ENCODE data around the gene EML4.
"Not testable (repeated sequence)": the region's sequence is repeated elsewhere in the genome, so short reads cannot be mapped to it uniquely, and the experiment has no call there.

Gene EML4, protein sequence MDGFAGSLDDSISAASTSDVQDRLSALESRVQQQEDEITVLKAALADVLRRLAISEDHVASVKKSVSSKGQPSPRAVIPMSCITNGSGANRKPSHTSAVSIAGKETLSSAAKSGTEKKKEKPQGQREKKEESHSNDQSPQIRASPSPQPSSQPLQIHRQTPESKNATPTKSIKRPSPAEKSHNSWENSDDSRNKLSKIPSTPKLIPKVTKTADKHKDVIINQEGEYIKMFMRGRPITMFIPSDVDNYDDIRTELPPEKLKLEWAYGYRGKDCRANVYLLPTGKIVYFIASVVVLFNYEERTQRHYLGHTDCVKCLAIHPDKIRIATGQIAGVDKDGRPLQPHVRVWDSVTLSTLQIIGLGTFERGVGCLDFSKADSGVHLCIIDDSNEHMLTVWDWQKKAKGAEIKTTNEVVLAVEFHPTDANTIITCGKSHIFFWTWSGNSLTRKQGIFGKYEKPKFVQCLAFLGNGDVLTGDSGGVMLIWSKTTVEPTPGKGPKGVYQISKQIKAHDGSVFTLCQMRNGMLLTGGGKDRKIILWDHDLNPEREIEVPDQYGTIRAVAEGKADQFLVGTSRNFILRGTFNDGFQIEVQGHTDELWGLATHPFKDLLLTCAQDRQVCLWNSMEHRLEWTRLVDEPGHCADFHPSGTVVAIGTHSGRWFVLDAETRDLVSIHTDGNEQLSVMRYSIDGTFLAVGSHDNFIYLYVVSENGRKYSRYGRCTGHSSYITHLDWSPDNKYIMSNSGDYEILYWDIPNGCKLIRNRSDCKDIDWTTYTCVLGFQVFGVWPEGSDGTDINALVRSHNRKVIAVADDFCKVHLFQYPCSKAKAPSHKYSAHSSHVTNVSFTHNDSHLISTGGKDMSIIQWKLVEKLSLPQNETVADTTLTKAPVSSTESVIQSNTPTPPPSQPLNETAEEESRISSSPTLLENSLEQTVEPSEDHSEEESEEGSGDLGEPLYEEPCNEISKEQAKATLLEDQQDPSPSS

DNA sequence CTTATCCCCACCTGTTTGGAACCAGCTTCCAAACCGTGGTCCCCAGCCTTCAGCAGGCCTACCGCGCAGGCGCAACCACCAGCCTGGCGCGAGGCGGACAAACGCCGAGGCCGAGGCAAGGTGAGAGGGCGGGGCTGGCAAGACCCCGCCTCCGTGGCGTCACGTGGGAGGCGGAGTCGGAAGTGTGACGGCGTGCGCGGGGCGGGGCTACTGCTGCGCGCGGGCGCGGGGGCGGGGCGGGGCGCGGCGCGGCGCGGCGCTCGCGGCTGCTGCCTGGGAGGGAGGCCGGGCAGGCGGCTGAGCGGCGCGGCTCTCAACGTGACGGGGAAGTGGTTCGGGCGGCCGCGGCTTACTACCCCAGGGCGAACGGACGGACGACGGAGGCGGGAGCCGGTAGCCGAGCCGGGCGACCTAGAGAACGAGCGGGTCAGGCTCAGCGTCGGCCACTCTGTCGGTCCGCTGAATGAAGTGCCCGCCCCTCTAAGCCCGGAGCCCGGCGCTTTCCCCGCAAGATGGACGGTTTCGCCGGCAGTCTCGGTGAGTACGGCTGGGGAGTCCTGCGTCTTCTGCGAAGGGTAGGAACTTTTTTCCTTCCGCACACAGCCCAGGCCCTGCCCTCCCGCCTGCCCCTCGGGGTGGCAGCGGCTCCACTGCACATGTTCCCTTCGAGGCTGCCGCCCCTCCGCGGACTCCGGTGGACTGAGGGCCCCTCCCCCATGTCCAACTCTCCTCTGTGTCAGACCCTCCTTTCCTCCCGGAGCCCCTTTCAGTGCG is at the start of gene EML4:
EML4 (plus strand) TSS at position 254 of the 774 bp plus-strand sequence; CDS start at position 513, 259 bp downstream.
- peak within 1 kb of the TSS; percentile 96; the same call in 1 of the 2 replicates for H3K27ac ChIP-seq
- peak within 1 kb of the TSS; percentile 81 for H3K9ac ChIP-seq (ENCODE audit: insufficient read length)
- H3K9me3 ChIP-seq (ENCODE audit: low read depth, low read length) = no peaks in the 10 kb centered on the region
- DNase-seq (ENCODE audit: low read depth, low spot score) = no peak
- TF ChIP-seq EZH2 (IDR thresholded peaks at IDR 0.05) = no peak
- TF ChIP-seq POLR2AphosphoS5 (IDR thresholded peaks at IDR 0.05; ENCODE audit: borderline replicate concordance, low read depth, low read length) = peak; percentile 77
- peak within 1 kb of the TSS; percentile 79 for H3K4me3 ChIP-seq
- no peaks in the 10 kb centered on the region for H3K36me3 ChIP-seq (ENCODE audit: insufficient read depth, low read length)

DNA sequence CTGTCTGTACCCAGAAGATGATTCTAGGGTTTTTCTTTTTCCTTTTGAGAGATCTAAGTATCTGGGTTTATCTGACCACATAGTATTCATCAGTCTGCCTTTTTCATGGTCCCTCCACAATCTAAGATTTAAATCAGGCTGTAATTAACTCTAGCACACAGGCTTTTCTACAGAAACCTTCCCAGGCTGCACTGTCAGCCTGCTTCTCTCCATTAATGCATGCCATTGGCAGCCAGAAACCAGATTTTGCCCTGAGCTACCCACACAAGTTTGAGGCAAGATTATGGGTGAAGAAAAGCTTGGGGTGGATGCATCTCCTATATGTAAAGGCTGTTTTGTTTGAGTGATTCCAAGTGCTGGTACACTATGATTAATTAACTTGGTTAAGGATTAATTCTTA is 45.7 kb upstream of the EML4 start:
- H3K27ac ChIP-seq = no peak overlapping the region
- no peak overlapping the region for H3K4me3 ChIP-seq
- TF ChIP-seq FOXP2 (optimal IDR thresholded peaks at IDR 0.05; ENCODE audit: control extremely low read depth, extremely low read length, insufficient read depth) = no peak
- TF ChIP-seq POLR2AphosphoS5 (IDR thresholded peaks at IDR 0.05; ENCODE audit: borderline replicate concordance, low read depth, low read length) = no peak
- TF ChIP-seq EZH2 (IDR thresholded peaks at IDR 0.05) = no peak
- DNase-seq (ENCODE audit: low read depth, low spot score) = no peak
- H3K9me3 ChIP-seq (ENCODE audit: low read depth, low read length) = no peaks in the 10 kb centered on the region
- no peaks in the 10 kb centered on the region for H3K36me3 ChIP-seq (ENCODE audit: insufficient read depth, low read length)
- H3K9ac ChIP-seq (ENCODE audit: insufficient read length) = no peak overlapping the region

DNA sequence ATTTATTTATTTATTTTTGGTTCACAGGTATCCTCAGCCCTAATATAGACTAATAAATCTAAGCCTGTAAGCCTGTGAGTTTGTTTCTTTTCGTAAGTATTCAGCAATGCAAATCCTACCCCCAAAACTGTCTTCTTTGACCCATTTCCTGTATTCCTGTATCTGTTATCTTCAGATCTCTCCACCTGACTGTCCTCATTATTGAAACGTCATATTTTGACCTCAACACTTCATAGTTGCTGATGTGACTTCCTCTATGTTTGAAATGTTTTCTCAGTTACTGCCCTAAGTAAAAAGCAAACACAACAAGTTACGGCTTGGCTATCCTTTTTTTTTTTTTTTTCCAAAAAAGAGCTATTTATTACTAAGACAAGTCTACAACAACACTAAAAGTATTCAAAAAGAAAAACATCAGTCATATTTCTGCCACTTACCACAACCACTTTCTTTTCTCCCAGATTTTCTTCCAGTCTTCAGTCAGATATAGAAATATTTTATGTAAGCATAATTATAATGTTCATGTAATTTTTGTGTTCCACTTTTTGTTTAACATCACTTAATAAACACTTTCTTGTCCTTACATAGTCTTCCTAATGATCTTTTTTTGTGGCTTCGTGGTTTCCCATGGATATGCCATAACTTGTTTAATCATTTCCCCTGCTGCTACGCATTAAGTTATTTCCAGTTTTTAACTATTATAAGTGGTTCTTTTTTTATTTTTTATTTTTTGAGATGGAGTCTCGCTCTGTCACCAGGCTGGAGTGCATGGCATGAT is 45.0 kb upstream of the EML4 start:
- no peak overlapping the region for H3K9ac ChIP-seq (ENCODE audit: insufficient read length)
- H3K4me3 ChIP-seq = no peak overlapping the region
- no peaks in the 10 kb centered on the region for H3K9me3 ChIP-seq (ENCODE audit: low read depth, low read length)
- no peak overlapping the region for H3K27ac ChIP-seq
- no peak for TF ChIP-seq FOXP2 (optimal IDR thresholded peaks at IDR 0.05; ENCODE audit: control extremely low read depth, extremely low read length, insufficient read depth)
- TF ChIP-seq EZH2 (IDR thresholded peaks at IDR 0.05) = no peak
- no peak for TF ChIP-seq POLR2AphosphoS5 (IDR thresholded peaks at IDR 0.05; ENCODE audit: borderline replicate concordance, low read depth, low read length)
- DNase-seq (ENCODE audit: low read depth, low spot score) = no peak
- no peaks in the 10 kb centered on the region for H3K36me3 ChIP-seq (ENCODE audit: insufficient read depth, low read length)

DNA sequence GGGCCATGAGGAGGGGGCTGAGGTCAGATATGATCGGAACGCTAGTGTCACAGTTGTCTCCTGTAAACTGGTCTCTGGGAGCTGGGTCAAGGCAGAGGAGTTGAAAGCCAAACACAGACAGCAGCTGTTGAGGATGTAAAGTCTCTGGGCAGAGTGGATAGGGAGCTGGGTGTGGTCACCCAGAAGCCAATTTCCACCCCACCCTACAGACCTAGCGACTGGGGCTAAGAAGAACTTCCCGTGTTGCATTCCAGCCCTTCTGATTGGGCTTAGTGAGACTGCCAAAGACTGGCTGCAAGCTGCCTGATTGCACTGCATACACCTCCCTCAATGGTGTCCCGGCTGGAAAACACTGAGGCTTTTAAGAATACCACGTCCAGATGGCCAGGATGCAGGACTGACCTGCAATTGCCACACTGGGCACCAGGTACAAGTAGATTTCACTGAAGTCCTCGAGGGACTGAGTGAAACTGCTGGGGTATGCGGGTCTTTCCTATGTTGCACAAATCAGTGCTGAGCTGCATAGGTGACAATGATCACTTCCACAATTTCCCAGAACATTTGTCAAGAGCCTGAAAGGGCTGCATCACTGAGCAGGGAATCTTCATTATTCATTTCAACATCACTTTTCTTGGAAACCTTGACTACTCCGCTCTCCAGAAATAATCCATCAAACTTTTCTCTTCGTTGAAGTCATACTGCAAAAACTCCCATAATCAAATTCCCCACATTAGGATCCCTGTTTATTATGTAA is 43.1 kb upstream of the EML4 start:
- Histone ChIP-seq H3K27ac (no peak overlapping the region), H3K36me3 (ENCODE audit: insufficient read depth, low read length) (no peaks in the 10 kb centered on the region), H3K4me3 (no peak overlapping the region), H3K9ac (ENCODE audit: insufficient read length) (no peak overlapping the region), H3K9me3 (ENCODE audit: low read depth, low read length) (no peaks in the 10 kb centered on the region)
- TF ChIP-seq POLR2AphosphoS5 (IDR thresholded peaks at IDR 0.05; ENCODE audit: borderline replicate concordance, low read depth, low read length) (no peak), EZH2 (IDR thresholded peaks at IDR 0.05) (no peak)
- DNase-seq (ENCODE audit: low read depth, low spot score) = no peak

DNA sequence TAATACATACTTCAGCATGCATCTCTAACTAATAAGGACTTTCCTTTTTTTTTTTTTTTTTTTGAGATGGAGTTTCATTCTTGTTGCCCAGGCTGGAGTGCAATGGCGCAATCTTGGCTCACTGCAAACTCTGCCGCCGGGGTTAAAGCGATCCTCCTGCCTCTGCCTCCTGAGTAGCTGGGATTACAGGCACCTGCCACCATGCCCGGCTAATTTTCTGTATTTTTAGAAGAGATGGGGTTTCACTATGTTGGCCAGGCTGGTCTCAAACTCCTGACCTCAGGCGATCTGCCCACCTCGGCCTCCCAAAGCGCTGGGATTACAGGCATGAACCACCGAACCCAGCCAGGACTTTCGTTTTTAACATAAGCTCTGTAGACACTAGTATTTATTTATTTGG is 42.3 kb upstream of the EML4 start:
- not testable (repeated sequence) for H3K36me3 ChIP-seq (ENCODE audit: insufficient read depth, low read length); H3K9me3 ChIP-seq (ENCODE audit: low read depth, low read length); H3K27ac ChIP-seq; DNase-seq (ENCODE audit: low read depth, low spot score); H3K9ac ChIP-seq (ENCODE audit: insufficient read length); H3K4me3 ChIP-seq

DNA sequence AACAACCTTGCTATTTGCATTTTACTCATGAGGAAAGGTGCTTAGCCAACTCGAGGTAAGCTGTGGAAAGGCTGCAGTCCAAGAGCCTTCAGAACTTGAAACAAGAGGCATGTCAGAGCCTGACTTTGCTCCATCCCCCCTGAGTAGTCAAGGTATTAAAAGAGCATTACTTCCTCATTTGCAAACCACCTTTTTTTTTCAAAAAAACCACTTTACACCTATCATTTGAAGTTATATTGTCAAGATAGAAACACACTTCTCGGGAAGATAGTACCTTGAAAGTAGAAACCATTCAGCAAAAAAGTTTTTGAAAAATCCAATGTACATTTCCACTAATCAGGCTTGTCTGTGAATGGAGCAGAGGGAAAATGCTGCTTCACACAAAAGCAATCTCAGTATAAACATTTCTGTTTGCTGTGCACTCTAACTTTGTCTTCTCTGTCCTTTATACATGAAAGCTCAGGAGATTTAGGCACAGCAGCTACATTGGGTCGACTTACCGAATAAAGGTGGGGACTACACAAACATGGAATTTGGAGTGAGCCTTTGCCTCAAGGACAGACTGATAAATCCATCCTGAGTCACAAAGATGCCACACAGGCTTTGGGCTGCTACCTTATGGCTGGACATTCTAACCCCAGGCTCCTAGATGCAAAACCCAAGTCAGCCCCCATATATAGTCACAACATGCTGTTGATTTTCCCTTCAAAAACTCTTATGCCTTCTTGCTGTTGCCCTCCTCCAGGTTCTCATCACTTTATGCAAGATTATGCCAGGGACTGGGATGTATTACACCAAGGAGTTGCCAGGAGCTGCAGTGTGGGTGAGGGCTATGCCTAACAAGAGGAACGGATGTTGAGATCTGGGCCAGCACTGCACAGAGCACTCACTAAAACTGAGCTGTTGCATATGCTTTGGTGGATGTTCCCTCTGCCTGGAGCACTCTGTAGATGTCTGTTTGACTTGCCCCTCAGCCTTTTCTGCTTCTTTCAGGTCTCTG is 41.4 kb upstream of the EML4 start:
- no peak for DNase-seq (ENCODE audit: low read depth, low spot score)
- no peak overlapping the region for H3K4me3 ChIP-seq
- H3K9ac ChIP-seq (ENCODE audit: insufficient read length) = no peak overlapping the region
- H3K36me3 ChIP-seq (ENCODE audit: insufficient read depth, low read length) = no peaks in the 10 kb centered on the region
- H3K27ac ChIP-seq = no peak overlapping the region
- TF ChIP-seq FOXP2 (optimal IDR thresholded peaks at IDR 0.05; ENCODE audit: control extremely low read depth, extremely low read length, insufficient read depth) = no peak
- TF ChIP-seq POLR2AphosphoS5 (IDR thresholded peaks at IDR 0.05; ENCODE audit: borderline replicate concordance, low read depth, low read length) = no peak
- no peak for TF ChIP-seq EZH2 (IDR thresholded peaks at IDR 0.05)
- H3K9me3 ChIP-seq (ENCODE audit: low read depth, low read length) = no peaks in the 10 kb centered on the region

All from SK-N-MC (cell line).